ENCODE data around the gene SIRT4.

Gene SIRT4

DNA sequence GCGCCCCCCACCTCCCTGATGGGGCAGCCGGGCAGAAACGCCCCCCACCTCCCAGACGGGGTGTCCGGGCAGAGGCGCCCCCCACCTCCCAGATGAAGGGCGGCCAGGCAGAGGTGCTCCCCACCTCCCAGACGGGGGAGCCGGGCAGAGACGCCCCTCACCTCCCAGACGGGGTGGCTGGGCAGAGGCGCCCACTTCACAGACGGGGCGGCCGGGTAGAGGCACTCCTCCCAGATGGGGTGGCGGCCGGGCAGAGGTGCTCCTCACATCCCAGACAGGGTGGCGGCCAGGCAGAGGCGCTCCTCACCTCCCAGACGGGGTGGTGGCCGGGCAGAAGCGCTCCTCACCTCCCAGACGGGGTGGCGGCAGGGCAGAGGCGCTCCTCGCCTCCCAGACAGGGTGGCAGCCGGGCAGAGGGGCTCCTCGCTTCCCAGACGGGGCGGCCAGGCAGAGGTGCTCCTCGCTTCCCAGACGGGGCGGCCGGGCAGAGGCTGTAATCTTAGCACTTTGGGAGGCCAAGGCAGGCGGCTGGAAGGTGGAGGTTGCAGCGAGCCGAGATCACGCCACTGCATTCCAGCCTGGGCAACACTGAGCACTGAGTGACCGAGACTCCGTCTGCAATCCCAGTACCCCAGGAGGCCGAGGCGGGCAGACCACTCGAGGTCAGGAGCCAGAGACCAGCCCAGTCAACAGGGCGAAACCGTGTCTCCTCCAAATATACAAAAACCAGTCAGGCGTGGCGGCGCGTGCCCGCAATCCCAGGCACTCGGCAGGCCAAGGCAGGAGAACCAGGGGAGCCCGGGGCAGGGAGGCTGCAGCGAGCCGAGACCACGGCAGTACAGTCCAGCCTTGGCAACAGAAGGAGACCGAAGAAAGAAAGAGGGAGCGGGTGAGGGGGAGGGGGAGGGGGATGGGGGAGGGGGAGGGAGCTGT lies 23.7 kb upstream of the SIRT4 start:
- no peak for DNase-seq (ENCODE audit: low read depth in 3 of 3)

DNA sequence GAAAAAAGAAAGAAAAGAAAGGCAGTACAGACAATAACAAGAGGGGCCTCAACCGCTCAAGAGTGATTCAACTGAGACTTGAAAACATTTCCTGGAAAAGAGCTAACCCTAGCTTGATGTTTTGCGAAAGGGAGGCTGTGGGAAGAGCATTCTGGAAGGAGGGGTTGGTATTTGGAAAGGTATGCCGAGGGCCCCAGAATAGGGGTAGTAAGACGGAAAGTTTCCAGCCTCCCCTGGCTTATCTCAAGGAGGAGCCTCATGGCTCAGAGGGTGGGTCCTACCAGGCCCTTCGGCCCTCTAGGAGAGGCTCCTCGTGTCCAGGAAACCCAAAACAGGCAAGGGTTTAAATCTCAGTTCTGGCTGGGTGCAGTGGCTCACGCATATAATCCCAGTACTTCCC lies 18.8 kb upstream of the SIRT4 start:
- DNase-seq (ENCODE audit: low read depth in 3 of 3): no peak

DNA sequence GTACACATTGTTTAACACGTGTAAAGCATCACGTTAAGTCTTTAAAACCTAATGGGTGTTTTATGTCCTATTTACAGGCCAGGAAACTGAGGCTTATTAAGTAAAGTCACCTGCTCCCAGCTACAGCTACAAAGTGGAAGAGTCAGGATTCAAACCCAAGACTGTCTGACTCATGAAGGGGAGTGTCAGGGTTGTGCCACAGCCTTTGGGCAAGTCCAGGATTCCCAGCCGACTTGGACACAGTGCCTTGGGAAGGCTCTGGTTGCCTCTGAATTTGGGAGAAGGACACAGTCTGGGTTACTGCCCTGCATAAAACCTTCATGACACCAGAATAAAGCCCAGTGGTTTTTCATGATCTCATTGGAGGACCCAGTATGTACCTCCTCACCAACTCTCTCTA lies 17.7 kb upstream of the SIRT4 start:
- DNase-seq (ENCODE audit: low read depth in 3 of 3): no peak

DNA sequence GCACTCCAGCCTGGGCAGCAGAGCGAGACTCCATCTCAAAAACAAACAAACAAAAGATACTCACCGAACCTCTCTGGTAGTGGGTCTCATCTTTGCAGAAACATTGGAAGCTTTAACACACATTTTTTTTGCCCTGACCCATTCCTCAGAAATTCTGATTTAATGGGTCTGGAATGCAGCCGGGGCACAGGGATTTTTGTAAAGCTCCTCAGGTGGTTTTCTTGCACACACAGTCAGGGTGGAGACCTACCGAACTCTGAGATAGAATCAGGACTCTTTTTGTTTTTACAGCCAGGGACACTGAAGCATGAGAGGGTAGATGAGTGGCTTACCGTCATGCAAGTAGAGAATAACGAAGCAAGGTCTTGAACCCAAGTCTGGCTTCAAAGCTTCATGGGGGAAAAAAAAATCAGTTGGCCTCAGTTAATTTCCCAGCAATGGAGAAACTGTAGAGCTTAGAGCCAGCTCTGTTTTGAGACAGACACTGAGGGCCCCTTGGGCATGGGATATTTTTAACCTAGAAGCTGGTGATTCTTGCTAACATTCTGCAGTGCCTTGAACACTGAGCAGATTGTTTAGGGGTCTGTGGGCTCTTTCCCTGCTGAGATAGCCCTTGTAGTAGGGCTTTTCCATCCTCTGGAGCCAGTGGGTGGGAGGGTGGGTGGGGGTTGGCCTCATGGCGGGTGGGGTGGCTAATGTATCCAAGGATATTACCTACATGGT lies 15.2 kb upstream of the SIRT4 start:
- DNase-seq (ENCODE audit: low read depth in 3 of 3): no peak

DNA sequence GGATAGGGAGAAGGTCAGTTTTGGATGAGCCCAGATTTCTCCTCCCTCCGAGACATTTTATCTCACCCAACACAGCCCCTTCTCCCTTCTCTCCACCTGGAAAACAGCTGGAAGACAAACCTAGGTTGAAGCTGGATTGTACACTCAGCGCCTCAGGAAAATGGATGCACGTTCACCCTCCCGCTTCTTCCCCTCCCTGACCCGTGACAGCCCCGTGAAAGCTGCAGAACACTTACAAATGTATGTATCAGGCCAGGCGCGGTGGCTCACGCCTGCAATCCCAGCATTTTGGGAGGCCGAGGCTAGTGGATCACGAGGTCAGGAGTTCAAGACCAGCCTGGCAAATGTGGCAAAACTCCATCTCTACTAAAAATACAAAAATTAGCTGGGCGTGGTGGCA lies 14.6 kb upstream of the SIRT4 start:
- DNase-seq (ENCODE audit: low read depth in 3 of 3): no peak

DNA sequence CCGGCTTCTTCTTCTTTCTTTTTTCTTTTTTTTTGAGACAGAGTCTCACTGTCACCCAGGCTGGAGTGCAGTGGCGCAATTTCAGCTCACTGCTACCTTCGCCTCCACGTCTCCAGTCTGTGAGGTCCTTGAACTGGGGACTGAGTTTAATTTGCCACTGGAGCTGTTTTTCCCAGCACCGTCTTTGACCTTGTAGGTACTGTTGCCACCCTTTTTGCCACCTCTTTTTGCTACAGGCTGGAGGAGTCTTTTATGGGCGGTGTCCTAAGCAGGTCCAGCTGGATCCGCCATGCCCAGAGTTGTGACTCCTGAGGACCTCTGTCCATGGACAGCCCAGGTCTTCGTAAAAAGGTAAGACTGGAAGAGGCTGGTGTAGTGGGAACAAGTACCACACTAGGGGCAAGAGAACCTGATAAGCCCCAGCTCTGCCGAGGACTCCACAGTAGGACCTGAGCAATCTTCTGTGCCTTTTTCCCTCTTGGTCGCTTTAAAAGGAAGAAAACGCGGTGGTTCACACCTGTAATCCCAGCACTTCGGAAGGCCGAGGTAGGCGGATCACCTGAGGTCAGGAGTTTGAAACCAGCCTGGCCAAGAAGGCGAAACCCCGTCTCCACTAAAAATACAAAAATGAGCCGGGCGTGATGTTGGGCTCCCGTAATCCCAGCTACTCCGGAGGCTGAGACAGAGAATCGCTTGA lies 11.4 kb upstream of the SIRT4 start:
- peak in 2 of 3 donors; percentile 12 to 24 for DNase-seq (ENCODE audit: low read depth in 3 of 3)

DNA sequence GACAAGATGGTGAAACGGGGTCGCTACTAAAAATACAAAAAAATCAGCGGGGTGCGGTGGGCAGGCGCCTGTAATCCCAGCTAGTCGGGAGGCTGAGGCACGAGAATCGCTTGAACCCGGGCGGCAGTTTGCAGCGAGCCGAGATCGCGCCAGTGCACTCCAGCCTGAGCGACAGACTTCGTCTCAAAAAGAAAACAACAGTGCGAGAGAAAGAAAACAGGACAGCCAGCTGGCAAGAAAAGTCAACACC lies 9.8 kb upstream of the SIRT4 start:
- peak in 2 of 3 donors; percentile 19 to 24 for DNase-seq (ENCODE audit: low read depth in 3 of 3)

DNA sequence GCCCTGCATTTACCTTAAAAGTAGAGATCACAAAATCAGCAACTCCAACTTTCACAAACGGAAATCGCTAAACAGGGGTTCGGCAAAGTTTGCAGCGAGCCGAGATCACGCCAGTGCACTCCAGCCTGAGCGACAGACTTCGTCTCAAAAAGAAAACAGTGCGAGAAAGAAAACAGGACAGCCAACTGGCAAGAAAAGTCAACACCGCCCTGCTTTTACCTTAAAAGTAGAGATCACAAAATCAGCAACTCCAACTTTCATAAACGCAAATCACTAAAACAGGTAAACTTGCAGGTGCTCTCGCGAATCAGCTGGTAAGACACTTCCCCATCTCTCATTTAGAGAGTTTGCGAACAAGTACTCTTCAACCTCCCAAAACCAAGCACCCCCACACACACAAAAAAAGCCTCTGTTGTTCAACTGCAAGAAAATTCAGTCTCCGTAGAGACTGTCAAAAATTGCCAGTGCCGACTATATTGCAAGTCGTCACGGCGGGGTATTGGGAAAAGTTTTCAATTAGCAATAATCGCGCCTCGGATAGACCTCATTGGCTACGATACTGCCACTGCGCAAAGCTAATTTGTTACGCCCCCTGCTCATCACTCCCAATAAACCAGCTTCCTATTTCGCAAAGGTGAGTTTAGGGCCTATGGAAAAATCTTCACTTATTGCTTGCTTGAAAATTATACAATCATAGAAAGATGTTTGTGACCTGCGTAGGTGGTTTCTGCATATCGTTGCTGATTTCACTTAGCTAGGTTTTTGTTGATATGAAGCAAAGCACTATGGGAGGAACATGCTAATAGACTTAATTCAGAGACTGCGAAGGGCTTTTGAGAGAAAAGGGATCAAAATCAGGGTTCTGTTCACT lies 9.2 kb upstream of the SIRT4 start, which contains the start of gene RNU4-1:
RNU4-1 (minus strand) TSS at position 577 of the 871 bp plus-strand sequence.
- peak; percentile 65 to 77 (median 76) for DNase-seq (ENCODE audit: low read depth in 3 of 3)

DNA sequence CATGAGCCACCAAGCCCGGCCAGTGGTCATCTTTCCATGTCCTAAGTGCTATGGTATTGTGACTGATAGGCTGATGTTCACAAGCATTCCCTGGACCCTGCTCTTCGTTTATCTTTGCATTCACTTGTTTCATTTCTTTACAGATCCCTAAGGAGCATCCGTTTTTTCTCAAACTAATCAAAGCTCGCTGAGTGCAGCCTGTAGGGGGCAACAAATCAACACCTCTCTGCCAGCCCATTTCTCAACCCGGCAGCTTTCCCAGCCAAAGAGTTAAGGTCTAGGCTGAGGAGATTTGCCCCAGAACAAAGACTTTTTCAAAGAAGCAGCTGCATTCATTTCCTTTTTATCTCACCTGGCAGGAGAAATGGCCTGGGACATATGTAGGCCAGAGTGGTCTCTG lies 12.1 kb downstream of the SIRT4 start:
- DNase-seq (ENCODE audit: low read depth in 3 of 3): no peak

DNA sequence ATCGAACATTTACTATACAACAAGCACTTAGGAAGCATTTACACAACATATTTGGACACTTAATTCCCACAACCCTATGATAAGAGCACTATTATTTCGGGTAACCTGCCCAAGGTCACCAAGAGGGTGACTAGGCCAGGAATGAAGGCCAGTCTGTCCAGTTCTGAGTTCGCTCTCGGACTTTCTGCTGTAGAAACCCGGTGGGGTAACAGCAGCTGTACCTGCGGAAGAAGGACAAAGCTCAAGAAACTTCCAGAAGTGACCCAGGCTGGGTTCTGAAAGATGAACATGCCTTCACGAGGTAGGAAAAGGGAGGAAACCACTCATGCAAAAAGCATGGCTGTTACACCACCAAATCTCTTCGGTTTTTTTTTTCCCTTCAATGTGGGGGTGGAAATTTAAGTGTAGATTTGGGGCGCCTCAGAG lies 14.7 kb downstream of the SIRT4 start:
- no peak for DNase-seq (ENCODE audit: low read depth in 3 of 3)

DNA sequence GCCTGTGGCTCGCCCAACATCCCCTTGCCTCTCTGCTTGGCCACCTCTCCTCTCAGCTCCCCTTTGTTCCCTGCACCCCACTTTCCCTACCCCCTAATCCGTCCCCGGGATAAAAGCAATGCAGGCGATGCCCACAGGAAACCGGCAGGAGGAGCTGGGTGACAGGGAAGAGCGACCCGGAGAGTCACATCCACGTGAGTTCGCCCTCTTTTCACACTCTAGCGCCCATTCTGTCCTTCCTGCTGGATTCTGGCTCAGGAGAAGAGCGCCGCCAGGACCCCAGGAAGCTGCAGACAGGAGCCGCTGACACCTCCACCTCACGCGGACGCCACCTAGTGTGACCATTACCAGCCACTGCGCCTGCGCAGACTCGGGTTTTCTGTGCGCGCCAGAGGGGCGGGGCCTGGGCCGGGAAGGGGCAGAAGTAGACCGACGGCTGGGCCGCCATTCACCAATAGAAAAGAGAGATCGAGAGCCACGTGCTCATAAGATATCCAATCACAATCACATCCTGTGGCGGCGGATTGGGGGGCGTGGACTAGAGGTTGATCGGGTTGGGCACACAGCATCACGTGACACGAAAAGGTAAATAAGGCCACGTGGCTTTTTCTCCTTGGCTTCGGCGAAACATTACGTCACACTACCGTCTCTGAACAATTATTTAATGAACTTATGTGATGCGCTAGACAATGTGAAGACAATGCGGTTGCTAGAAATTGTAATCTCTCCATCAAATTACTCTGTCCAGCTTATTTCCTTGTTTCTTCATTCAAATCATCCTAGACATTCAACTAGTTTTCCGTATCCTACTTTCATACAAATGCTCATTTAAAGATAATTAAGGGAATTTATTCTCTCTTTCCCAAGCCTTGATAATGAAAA lies 15.3 kb downstream of the SIRT4 start:
- DNase-seq (ENCODE audit: low read depth in 3 of 3): peak; percentile 99 to 100 (median 100)

DNA sequence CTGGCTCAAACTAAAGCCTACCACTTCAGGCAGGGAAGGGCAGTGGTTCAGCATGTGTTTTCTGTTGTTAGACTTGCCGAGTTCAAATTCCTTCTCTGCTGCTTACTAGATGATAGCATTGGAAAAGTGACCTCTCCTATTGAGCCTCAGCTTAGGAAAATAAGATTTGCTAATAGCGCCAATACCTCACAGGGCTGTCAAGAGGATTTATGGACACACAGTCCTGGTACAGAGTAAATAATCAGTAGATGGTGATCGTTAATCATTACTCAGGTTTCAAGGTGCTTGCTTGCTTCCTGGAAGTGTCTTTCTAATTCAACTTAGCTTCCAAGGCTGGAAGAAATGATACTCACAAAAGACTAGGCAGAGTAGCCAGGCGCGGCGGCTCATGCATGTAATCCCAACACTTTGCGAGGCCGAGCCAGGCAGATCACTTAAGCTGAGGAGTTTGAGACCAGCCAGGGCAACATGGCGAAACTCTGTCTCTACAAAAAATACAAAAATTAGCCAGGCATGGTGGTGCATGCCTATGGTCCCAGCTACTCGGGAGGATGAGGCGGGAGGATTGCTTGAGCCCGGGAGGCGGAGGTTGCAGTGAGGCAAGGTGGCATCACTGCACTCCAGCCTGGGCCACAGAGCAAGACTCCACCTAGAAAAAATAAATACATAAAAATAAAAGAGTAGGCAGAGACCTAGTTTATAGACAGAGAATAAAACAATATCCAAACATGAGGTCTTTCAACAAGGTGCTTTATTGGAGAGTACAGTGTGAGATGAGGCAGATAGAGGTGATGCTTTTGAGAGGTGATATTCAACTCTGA lies 19.5 kb downstream of the SIRT4 start:
- no peak for DNase-seq (ENCODE audit: low read depth in 3 of 3)

DNA sequence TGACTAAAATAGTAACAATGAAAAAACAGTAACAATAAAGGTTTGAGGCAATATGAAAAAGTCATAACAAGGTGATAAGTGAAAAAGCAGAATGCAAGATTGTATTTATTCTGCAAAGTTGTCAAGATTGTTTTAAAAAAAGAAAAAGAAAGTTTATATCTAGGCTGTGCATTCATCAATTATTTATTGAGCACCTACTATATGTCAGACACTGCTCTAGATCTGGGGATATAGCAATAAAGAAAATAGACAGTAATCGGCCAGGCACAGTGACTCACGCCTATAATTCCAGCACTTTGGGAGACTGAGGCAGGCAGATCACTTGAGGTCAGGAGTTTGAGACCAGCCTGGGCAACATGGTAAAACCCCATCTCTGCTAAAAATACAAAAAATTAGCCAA lies 21.7 kb downstream of the SIRT4 start:
- no peak for DNase-seq (ENCODE audit: low read depth in 3 of 3)

DNA sequence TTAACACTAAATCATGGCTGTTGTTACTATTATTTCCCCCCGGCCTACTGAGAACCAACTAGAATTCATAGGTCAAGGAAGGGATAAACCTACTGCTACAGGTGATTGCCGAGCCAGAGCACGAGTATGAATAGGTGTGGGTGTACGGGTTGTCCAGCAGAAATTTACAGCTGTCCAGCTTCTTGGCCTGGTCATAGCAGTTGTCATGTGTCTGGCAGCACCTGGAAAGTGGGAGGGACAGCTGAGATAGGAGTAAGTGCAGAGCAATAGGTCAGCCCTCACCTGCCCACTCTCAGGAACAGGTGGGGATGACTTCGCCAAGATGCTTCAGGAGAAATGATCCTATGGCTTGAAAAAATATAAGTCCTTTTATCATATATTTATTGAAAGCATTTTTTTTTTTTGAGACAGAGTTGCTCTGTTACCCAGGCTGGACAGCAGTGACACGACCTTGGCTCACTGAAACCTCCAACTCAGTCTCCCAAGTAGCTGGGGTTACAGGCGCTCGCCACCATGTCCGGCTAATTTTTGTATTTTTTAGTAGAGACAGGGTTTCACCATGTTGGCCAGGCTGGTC lies 22.8 kb downstream of the SIRT4 start:
- no peak for DNase-seq (ENCODE audit: low read depth in 3 of 3)

DNA sequence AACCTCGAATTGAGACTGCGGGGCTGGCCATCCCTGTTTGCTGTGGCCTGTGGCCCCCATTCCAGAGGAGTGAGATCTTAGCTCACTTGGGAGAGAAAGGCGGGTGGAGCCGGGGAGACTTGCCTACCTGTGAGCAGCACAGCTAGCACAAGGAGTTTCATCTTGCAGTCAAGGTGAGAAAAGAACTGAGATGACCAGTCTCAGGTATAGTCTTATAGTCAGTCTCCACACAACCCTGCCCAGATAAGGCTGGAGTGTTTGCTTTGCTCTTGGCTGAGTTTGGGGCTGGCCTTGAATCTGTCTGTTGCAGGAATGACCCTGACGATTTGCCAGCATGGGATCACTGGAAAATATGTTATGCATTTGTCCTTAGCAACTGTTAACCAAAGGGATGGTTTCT lies 25.5 kb downstream of the SIRT4 start, which contains the start of gene PLA2G1B:
PLA2G1B (minus strand) TSS at position 187 of the 400 bp plus-strand sequence; CDS start at position 161, 26 bp downstream.
- DNase-seq (ENCODE audit: low read depth in 3 of 3): no peak

DNA sequence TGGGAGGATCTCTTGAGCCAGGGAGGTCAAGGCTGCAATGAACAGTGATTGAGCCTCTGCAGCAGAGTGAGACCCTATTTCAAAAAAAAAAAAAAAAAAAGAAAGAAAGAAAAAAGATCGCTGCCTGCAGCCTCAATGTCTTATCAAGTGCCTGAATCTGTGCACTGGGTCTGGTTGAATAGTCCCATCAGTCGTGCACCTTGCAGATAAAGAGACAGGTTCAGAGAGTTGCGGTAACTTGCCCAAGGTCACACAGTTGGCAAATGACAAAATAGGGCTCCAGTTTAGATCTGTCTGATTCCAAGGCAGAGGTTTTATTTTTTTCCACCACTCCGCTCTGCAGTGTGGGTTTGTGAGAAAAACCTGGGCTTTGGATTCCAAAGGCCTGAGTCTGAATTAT lies 26.1 kb downstream of the SIRT4 start:
- no peak for DNase-seq (ENCODE audit: low read depth in 3 of 3)

DNA sequence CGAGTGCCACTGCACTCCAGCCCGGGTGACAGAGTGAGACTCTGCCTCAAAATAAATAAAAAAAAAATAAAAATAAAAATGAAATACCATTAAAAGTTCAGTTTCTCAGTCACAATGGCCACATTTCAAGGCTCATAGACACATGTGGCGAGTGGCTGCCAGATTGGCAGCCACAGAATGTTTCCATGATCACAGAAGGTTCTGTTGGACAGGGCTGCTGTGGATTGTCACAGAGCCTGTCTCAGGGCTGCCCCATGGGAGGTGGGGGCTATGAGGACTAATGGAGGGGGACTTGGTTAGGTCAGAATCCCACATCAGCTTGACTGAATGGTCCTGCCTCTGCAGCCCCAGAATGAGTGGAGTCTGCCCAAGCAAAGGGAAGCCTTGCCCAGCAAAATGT lies 29.3 kb downstream of the SIRT4 start:
- DNase-seq (ENCODE audit: low read depth in 3 of 3): no peak

DNA sequence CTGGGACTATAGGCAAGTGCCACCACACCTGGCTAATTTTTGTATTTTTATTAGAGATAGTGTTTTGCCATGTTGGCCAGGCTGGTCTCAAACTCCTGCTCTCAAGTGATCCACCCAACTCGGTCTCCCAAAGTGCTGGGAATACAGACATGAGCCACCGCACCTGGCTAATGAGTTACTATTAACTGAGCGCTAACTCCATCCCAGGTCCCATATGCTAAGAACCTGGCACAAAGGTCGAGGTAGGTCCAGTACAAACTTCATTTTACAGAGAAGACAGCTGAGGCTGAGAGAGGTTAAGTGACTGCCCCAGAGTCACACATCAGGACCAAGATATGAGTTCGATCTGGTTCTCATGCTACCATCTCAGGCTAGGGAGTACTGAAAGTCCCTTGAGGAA lies 29.9 kb downstream of the SIRT4 start:
- DNase-seq (ENCODE audit: low read depth in 3 of 3): no peak

DNA sequence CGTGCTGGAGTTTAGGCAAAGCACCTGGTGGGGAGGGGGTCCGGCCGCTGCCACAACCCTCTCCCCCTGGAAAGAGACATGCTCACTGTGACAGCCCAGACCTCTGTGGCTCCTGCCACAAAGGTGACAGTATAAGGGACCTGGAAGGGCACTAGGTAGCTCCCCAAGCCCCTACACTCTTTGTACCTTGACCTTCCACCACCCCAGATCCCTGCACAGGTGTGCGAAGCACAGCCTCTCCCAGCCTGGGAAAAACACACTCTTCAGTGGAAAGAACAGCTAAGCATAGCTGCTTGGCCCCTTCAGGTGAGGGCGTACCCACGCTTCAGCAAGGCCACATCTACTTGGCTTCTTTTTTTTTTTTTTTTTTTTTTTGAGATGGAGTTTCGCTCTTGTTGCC lies 30.4 kb downstream of the SIRT4 start:
- no peak for DNase-seq (ENCODE audit: low read depth in 3 of 3)
